HEK293 (cell line): Measurements from ENCODE around the gene HERC4.

Source experiments
- GFI1B ChIP-seq: fragments of 450-650 bp; formaldehyde crosslinking; IDR thresholded peaks from 2 replicates; pipeline ENCODE4 v1.5.1; 2016; ENCODE audit warnings: missing biosample characterization, missing genetic modification characterization
- SCRT2 ChIP-seq: fragments of 450-650 bp; formaldehyde crosslinking; IDR thresholded peaks from 2 replicates; pipeline ENCODE4 v1.5.1; 2016; ENCODE audit warnings: missing biosample characterization, missing genetic modification characterization
- ZNF175 ChIP-seq: fragments of 450-650 bp; formaldehyde crosslinking; IDR thresholded peaks from 2 replicates; pipeline ENCODE4 v1.5.1; 2016; ENCODE audit warnings: missing biosample characterization, missing genetic modification characterization
- ZNF341 ChIP-seq: fragments of 450-650 bp; formaldehyde crosslinking; IDR thresholded peaks from 2 replicates; pipeline ENCODE4; 2016; ENCODE audit warnings: low read depth, missing biosample characterization, missing genetic modification characterization
- TF ChIP-seq, protein P1 (sequence below): fragments of 450-650 bp; formaldehyde crosslinking; IDR thresholded peaks from 2 replicates; pipeline ENCODE4 v1.5.1; 2016; ENCODE audit warnings: missing biosample characterization, missing genetic modification characterization
- TF ChIP-seq, protein P2 (sequence below): fragments of 450-650 bp; formaldehyde crosslinking; IDR thresholded peaks from 2 replicates; pipeline ENCODE4 v1.5.1; 2016; ENCODE audit warnings: missing biosample characterization, missing genetic modification characterization

DNA sequence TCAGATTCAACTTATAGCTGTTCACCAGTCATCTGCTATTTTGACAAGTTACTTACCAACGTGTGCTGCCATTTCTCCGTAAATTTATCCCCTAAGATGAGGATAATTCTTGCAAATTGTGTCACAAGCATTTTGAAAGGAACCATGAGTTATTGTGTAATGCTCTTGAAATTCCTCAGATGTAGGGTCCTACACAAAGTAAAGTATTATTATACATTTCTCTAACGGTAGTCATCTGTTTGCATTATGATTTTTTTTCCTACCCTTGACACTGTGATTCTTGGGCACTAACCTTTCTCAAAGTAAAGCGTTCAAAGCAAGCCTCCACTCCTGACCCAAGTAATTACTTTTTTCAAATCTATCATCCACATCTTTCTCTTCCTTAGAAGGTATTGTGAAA is 8.1 kb downstream of the HERC4 start:
- TF ChIP-seq, protein P1, sequence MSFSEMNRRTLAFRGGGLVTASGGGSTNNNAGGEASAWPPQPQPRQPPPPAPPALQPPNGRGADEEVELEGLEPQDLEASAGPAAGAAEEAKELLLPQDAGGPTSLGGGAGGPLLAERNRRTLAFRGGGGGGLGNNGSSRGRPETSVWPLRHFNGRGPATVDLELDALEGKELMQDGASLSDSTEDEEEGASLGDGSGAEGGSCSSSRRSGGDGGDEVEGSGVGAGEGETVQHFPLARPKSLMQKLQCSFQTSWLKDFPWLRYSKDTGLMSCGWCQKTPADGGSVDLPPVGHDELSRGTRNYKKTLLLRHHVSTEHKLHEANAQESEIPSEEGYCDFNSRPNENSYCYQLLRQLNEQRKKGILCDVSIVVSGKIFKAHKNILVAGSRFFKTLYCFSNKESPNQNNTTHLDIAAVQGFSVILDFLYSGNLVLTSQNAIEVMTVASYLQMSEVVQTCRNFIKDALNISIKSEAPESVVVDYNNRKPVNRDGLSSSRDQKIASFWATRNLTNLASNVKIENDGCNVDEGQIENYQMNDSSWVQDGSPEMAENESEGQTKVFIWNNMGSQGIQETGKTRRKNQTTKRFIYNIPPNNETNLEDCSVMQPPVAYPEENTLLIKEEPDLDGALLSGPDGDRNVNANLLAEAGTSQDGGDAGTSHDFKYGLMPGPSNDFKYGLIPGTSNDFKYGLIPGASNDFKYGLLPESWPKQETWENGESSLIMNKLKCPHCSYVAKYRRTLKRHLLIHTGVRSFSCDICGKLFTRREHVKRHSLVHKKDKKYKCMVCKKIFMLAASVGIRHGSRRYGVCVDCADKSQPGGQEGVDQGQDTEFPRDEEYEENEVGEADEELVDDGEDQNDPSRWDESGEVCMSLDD (tag by site-specific recombination): no peak
- TF ChIP-seq ZNF175 (tag by site-specific recombination): no peak
- no peak for TF ChIP-seq GFI1B (tag by site-specific recombination)
- TF ChIP-seq, protein P2, sequence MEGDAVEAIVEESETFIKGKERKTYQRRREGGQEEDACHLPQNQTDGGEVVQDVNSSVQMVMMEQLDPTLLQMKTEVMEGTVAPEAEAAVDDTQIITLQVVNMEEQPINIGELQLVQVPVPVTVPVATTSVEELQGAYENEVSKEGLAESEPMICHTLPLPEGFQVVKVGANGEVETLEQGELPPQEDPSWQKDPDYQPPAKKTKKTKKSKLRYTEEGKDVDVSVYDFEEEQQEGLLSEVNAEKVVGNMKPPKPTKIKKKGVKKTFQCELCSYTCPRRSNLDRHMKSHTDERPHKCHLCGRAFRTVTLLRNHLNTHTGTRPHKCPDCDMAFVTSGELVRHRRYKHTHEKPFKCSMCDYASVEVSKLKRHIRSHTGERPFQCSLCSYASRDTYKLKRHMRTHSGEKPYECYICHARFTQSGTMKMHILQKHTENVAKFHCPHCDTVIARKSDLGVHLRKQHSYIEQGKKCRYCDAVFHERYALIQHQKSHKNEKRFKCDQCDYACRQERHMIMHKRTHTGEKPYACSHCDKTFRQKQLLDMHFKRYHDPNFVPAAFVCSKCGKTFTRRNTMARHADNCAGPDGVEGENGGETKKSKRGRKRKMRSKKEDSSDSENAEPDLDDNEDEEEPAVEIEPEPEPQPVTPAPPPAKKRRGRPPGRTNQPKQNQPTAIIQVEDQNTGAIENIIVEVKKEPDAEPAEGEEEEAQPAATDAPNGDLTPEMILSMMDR: no peak
- no peak for TF ChIP-seq SCRT2 (tag by site-specific recombination)
- TF ChIP-seq ZNF341 (tag by site-specific recombination): no peak
